Measurements from ENCODE around the gene TCF4.

The TCF4 gene

GRCh38 chr18:55582325-55582724 lies 5.7 kb downstream of the TCF4 start:
- Histone ChIP-seq H3K27ac (ENCODE audit: poor library complexity, severe bottlenecking) (no peak overlapping the region), H3K36me3 (ENCODE audit: low read depth) (no peaks in the 10 kb centered on the region), H3K4me3 (ENCODE audit: severe bottlenecking) (no peak overlapping the region), H3K4me1 (ENCODE audit: insufficient read depth, poor library complexity, severe bottlenecking) (peaks cover 3% of the 10 kb centered on the region), H3K27me3 (ENCODE audit: insufficient read depth, poor library complexity, severe bottlenecking) (no peaks in the 10 kb centered on the region), H3K9me3 (ENCODE audit: severe bottlenecking) (no peaks in the 10 kb centered on the region)
- no peak for DNase-seq (ENCODE audit: low spot score)
- no peak for TF ChIP-seq CTCF (IDR thresholded peaks at IDR 0.05; ENCODE audit: poor library complexity, severe bottlenecking)
- peak; percentile 53; the same call in 1 of the 3 replicates for ATAC-seq (ENCODE audit: low read depth)

DNA sequence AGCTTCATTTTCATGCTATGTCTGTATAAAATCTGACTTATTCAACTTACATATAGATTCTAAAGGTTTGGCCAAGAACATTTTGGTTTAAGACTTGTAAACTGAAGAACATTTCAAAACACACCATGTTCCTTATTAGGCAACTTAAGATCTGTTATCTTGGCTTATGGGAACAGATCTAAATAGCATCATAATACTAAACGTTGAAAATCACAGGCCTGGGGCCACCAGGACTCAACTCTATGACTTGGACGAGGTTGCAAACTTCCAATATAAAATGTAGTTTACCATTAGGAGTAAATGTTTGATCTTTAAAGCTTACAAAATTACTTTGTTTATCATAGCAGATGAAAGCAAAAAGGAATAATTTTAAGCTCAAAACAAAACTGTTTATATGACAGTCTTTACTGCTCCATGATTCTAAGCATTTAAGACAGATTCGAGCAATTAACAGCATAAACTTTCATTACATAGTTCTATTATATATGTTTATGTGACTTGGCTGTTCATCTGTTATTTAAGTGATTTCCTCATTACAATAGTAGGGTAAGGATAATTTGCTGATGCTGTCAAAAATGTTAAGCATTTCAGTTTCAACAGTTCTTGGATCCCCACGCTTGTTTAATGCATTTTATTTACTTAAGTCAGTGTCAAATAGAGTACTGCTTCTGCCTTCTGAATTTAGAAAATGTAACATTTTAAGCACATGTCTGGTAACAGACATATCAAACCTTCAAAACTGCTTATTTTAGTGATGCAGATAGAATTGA lies 8.3 kb downstream of the TCF4 start:
- Histone ChIP-seq H3K9me3 (ENCODE audit: severe bottlenecking) (no peaks in the 10 kb centered on the region), H3K4me1 (ENCODE audit: insufficient read depth, poor library complexity, severe bottlenecking) (no peaks in the 10 kb centered on the region), H3K36me3 (ENCODE audit: low read depth) (no peaks in the 10 kb centered on the region), H3K27ac (ENCODE audit: poor library complexity, severe bottlenecking) (no peak overlapping the region), H3K27me3 (ENCODE audit: insufficient read depth, poor library complexity, severe bottlenecking) (no peaks in the 10 kb centered on the region), H3K4me3 (ENCODE audit: severe bottlenecking) (no peak overlapping the region)
- no peak for ATAC-seq (ENCODE audit: low read depth)
- DNase-seq (ENCODE audit: low spot score): no peak
- TF ChIP-seq CTCF (IDR thresholded peaks at IDR 0.05; ENCODE audit: poor library complexity, severe bottlenecking): no peak

GRCh38 chr18:55577812-55578539 lies 10.0 kb downstream of the TCF4 start:
- Histone ChIP-seq H3K9me3 (ENCODE audit: severe bottlenecking) (no peaks in the 10 kb centered on the region), H3K27me3 (ENCODE audit: insufficient read depth, poor library complexity, severe bottlenecking) (no peaks in the 10 kb centered on the region), H3K36me3 (ENCODE audit: low read depth) (no peaks in the 10 kb centered on the region), H3K4me1 (ENCODE audit: insufficient read depth, poor library complexity, severe bottlenecking) (no peaks in the 10 kb centered on the region), H3K4me3 (ENCODE audit: severe bottlenecking) (no peak overlapping the region), H3K27ac (ENCODE audit: poor library complexity, severe bottlenecking) (no peak overlapping the region)
- ATAC-seq (ENCODE audit: low read depth) (no peak), DNase-seq (ENCODE audit: low spot score) (no peak)
- peak; percentile 29 for TF ChIP-seq CTCF (IDR thresholded peaks at IDR 0.05; ENCODE audit: poor library complexity, severe bottlenecking)

- no peak overlapping the region for H3K4me3 ChIP-seq (ENCODE audit: severe bottlenecking)
- no peaks in the 10 kb centered on the region for H3K4me1 ChIP-seq (ENCODE audit: insufficient read depth, poor library complexity, severe bottlenecking)
- H3K9me3 ChIP-seq (ENCODE audit: severe bottlenecking): no peaks in the 10 kb centered on the region
- DNase-seq (ENCODE audit: low spot score) (no peak), ATAC-seq (ENCODE audit: low read depth) (no peak)
- H3K27ac ChIP-seq (ENCODE audit: poor library complexity, severe bottlenecking): no peak overlapping the region
- no peaks in the 10 kb centered on the region for H3K36me3 ChIP-seq (ENCODE audit: low read depth)
- no peaks in the 10 kb centered on the region for H3K27me3 ChIP-seq (ENCODE audit: insufficient read depth, poor library complexity, severe bottlenecking)
- no peak for TF ChIP-seq CTCF (IDR thresholded peaks at IDR 0.05; ENCODE audit: poor library complexity, severe bottlenecking)
These were observed 12.0 kb downstream of the TCF4 start for GRCh38 chr18:55576001-55576400.

DNA sequence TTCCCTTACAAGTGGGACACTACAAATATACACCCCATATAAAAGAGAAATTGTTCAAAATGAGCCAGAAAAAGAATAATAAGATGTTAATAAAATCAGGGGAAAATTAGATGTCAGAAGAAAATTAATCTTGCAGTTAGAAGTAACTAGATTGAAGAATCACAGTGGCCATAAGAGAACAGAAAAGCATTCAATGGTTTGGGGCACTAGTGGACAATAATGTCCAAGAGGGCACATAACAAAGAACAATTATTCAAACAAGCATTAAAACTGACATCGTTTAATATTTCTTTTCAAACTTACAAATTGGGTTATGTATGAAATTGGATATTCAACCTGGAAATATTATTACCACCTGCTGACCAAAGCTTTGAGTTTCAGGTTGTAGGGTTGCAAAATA lies 12.9 kb downstream of the TCF4 start:
- no peak for ATAC-seq (ENCODE audit: low read depth)
- Histone ChIP-seq H3K27ac (ENCODE audit: poor library complexity, severe bottlenecking) (no peak overlapping the region), H3K9me3 (ENCODE audit: severe bottlenecking) (no peaks in the 10 kb centered on the region), H3K4me3 (ENCODE audit: severe bottlenecking) (no peak overlapping the region), H3K27me3 (ENCODE audit: insufficient read depth, poor library complexity, severe bottlenecking) (no peaks in the 10 kb centered on the region), H3K4me1 (ENCODE audit: insufficient read depth, poor library complexity, severe bottlenecking) (no peaks in the 10 kb centered on the region), H3K36me3 (ENCODE audit: low read depth) (no peaks in the 10 kb centered on the region)
- no peak for DNase-seq (ENCODE audit: low spot score)
- TF ChIP-seq CTCF (IDR thresholded peaks at IDR 0.05; ENCODE audit: poor library complexity, severe bottlenecking): no peak
